NT2/D1 (cell line): ENCODE data around the gene NPHP3.

Experiments
- SUZ12 ChIP-seq: IDR thresholded peaks from 2 replicates; pipeline ENCODE4 v1.6.1; 2011; ENCODE audit not compliant: insufficient read length, insufficient read depth; ENCODE audit errors: extremely low read depth
- YY1 ChIP-seq: IDR thresholded peaks from 2 replicates; pipeline ENCODE4 v1.6.1; 2011; ENCODE audit not compliant: insufficient read length, insufficient read depth
- ZNF274 ChIP-seq: IDR thresholded peaks from 2 replicates; pipeline ENCODE4 v1.6.1; 2011; ENCODE audit warnings: mild to moderate bottlenecking, low read depth, low read length

GRCh38 chr3:132722165-132723023 lies at the start of gene NPHP3:
- TF ChIP-seq ZNF274 (no peak), YY1 (no peak), SUZ12 (no peak)
